ENCODE measurements around the gene POLK.

DNA sequence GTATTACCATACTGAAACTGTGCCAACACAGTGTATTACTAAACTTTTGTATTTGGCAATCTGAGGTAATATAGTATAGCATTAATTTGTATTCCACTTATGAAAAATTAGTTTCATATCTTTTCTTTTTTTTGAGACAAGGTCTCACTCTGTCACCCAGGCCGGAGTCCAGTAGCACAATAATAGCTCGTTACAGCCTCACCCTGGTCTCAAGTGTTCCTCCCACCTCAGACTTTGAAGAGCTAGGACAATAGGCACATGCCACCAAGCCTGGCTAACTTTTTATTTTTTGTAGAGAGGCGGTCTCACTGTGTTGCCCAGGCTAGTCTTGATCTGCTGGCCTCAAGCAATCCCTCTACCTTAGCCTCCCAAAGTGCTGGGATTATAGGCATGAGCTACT, 36.1 kb downstream of the POLK start:
- TF ChIP-seq, protein P1, sequence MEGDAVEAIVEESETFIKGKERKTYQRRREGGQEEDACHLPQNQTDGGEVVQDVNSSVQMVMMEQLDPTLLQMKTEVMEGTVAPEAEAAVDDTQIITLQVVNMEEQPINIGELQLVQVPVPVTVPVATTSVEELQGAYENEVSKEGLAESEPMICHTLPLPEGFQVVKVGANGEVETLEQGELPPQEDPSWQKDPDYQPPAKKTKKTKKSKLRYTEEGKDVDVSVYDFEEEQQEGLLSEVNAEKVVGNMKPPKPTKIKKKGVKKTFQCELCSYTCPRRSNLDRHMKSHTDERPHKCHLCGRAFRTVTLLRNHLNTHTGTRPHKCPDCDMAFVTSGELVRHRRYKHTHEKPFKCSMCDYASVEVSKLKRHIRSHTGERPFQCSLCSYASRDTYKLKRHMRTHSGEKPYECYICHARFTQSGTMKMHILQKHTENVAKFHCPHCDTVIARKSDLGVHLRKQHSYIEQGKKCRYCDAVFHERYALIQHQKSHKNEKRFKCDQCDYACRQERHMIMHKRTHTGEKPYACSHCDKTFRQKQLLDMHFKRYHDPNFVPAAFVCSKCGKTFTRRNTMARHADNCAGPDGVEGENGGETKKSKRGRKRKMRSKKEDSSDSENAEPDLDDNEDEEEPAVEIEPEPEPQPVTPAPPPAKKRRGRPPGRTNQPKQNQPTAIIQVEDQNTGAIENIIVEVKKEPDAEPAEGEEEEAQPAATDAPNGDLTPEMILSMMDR (IDR thresholded peaks at IDR 0.05), result no peak
- TF ChIP-seq POLR2A (IDR thresholded peaks at IDR 0.05), result no peak

All from heart left ventricle (tissue), 13 donors.